ENCODE data around the gene DSCAML1. TPM values are rescaled to one million over a fixed set of nuclear protein-coding genes. Genes with fewer than 3 reads are reported as not detected.

Gene DSCAML1
- total RNA-seq, 1 experiment from 2014 or later, result not detected

GRCh38 chr11:117823946-117824420 is 27.0 kb upstream of the DSCAML1 start:
- ATAC-seq (no peak), DNase-seq (ENCODE audit: low read depth, low spot score) (no peak)
- Histone ChIP-seq H3K27ac (ENCODE audit: low read depth, low read length) (no peak overlapping the region), H3K9ac (ENCODE audit: low read length) (no peak overlapping the region), H3K36me3 (ENCODE audit: control insufficient read depth in 1 of 2, insufficient read depth in 2 of 2, low read length in 2 of 2) (no peaks in the 10 kb centered on the region), H3K4me3 (replicated peaks in 1 of 2; ENCODE audit: low read depth in 1 of 2, low read length in 2 of 2) (no peak overlapping the region), H2AFZ (ENCODE audit: low read depth, low read length, poor library complexity, severe bottlenecking) (no peak overlapping the region), H3K79me2 (ENCODE audit: insufficient read depth, low read length) (no peaks in the 10 kb centered on the region), H3K27me3 (ENCODE audit: insufficient read depth, low read length) (no peaks in the 10 kb centered on the region), H4K20me1 (ENCODE audit: insufficient read depth) (no peaks in the 10 kb centered on the region), H3K9me3 (ENCODE audit: control insufficient read depth in 1 of 2, insufficient read depth in 1 of 2, low read depth in 1 of 2, low read length in 2 of 2) (no peaks in the 10 kb centered on the region), H3K4me1 (ENCODE audit: control insufficient read depth in 1 of 2, insufficient read depth in 2 of 2, low read length in 2 of 2) (peaks cover 3 to 22% of the 10 kb centered on the region in 2 experiments; a peak in 3 of 4 replicates), H3K4me2 (ENCODE audit: low read length) (no peak overlapping the region), H3K9me2 (ENCODE audit: insufficient read depth) (no peaks in the 10 kb centered on the region)
- ChIA-PET CTCF (interaction anchor here (0.6 to 10.0 kb wide), 3 partner anchors 121 to 230 kb away, joined by 3 to 224 read pairs (median 23); no protein-coding TSS in a partner anchor), POLR2A (interaction anchor here (1.5 kb wide), 1 partner anchor 123 kb away, joined by 4 read pairs; no protein-coding TSS in a partner anchor), RAD21 (ENCODE audit: low non-redundant PET in 1 of 2, low total read pairs in 2 of 2, uncharacterized antibody in 2 of 2, unreplicated experiment in 2 of 2) (no interaction called here)
- TF ChIP-seq TCF7L2 (IDR thresholded peaks at IDR 0.05; ENCODE audit: borderline replicate concordance, extremely low read depth, insufficient read depth, insufficient read length) (no peak), CEBPB (IDR thresholded peaks at IDR 0.05; ENCODE audit: low read depth) (no peak), ELF1 (IDR thresholded peaks at IDR 0.05; ENCODE audit: borderline replicate concordance, low read depth) (no peak), ZBTB33 (IDR thresholded peaks at IDR 0.05; ENCODE audit: extremely low read depth, insufficient replicate concordance, low read length) (no peak), EZH2phosphoT487 (IDR thresholded peaks at IDR 0.05; ENCODE audit: borderline replicate concordance) (no peak)
- intact Hi-C loops (cut with micrococcal nuclease), result loop anchor here (1.0 kb wide), 1 partner anchor 229 kb away; no protein-coding TSS in a partner anchor
- no TSS peak for BruUV-seq (replicated peaks)

All from HCT116 (cell line).